Suppressor macrophage (primary cell): ENCODE results near the gene TRIO.
A peak's percentile ranks its signal among the peaks of the same experiment; 100 is the strongest.

Source experiments
- DNase-seq, 4 experiments: peaks; one replicate each; pipeline ENCODE4 v3.0.0-alpha.2; 2020 to 2022

The TRIO gene

GRCh38 chr5:14298126-14298847 is 155.1 kb downstream of the TRIO start:
- DNase-seq, result peak in 2 of 4 experiments; percentile 4 to 16

DNA sequence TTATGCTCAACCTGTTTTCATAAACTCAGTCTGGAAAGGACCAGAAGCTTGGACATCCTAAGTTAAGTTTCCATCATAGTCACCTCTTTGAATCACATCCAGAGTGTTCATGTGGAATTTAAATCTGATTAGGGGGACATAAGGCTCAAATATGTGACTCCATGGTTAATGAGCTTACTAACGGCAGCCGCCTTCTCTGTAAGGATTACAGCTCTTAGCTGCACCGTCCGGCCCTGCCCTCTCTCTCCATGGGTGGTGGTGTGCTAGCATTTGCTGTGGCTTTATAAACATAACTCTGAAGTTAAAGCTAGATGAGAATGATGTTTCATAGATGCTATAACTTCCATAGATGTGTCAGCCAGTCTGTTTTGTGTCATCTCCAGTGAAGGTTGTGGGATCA is 156.5 kb downstream of the TRIO start:
- no peak for DNase-seq

- DNase-seq, result no peak
Observed at GRCh38 chr5:14301186-14301585, 158.0 kb downstream of the TRIO start.

DNA sequence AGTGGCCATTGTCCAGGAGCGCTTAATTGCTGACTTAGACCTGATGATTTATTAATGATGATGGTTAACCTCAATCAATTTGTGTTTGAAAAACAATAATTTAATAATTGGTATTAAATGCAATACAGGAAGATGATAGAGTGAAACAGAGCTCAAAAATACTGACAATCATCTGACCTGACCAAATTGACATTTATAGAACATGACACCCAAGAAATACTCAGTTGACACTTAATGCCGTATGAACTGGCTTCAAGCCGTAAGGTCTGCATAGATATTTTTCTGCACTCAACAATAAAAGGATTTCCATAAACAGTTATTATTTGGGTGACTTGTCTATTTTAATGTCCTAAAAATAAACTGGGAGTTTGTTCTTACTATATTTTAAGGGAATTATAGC is 159.2 kb downstream of the TRIO start:
- no peak for DNase-seq

DNA sequence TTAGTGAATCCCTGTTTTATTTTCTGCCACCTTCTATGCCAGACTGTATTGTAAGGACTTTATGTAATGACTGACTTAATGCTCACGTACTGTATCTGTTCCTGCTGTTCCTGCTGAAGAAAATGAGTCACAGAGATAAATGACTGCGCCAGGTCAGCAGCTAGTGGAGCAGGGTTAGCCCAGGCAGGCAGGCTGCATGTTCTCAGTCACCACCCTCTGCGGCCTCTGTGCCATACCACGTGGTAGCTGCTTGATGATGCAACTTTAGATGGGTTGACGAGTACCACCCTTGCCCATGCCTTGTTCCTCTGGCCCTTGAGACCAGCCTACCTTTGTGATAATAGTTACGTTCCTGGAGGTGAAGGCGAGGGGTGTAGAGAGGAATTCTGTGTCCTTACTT is 161.9 kb downstream of the TRIO start:
- DNase-seq, result peak in 3 of 4 experiments; percentile 20 to 38 (median 32)

GRCh38 chr5:14306329-14306815 is 163.2 kb downstream of the TRIO start:
- DNase-seq, result no peak

GRCh38 chr5:14308384-14309154 is 165.4 kb downstream of the TRIO start:
- DNase-seq, result no peak

GRCh38 chr5:14309199-14309598 is 166.1 kb downstream of the TRIO start:
- DNase-seq, result no peak

DNA sequence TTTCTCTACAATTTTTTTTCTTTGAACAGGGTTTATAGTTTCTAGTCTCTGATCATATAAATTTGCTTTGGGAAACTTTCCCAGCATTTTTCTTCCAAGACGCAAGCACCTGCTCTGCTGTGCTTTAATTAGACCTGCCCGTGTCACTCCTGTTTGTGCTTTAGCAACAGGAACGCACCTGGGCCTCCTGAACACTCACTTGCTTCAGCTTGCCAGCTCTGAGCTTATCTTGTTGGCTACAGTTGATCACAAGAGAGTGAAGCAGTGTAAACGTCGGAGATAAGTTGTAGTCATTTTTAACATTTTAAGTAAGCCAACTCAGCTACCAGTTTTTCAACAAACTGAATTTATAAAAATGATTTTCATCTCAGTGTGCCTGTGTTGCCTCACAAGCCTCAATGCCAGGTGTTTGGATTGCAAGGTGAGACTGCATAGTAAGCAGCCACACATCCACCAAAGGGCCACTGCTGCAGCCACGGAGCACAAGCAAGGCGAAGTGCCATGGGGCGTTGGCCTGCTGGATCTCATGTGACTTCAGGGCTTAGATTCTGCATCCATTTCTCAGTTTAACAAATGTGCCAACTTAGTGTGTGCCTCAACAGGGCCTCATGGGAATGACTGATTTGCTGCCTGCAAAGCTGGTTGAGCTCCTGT is 166.9 kb downstream of the TRIO start:
- no peak for DNase-seq

GRCh38 chr5:14310901-14311300 is 167.8 kb downstream of the TRIO start:
- DNase-seq, result no peak

DNA sequence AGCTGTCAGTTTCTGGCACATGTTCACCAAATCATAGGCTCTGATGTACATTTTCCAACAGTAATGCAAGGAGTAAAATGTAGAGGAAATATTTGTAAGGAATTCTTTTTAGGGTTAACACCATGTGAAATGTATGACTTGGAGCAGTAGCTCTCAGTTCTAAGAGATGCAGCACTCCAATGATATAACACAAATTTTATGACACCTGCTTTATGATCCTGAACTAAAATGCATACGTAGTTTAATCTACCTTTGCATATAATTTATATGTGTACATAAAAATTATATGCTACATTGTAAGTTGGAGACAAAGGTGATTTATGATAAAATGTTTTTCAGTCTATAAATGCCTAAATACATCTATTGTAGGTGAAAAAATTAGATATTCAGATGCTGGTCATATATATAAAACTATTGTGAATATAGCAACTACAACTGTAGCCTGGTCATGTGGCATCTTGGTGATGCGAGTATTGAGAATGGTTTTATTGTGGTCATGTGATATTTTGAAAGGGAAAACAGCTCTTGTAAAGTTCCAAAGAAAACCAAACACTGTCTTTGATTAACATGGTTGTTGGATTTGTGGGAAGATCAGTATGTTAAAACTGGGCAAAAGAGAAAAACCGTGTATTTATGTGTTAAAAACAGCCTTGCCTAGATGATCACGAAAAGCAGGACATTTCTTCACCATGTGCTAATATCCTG is 171.0 kb downstream of the TRIO start:
- DNase-seq, result no peak

DNA sequence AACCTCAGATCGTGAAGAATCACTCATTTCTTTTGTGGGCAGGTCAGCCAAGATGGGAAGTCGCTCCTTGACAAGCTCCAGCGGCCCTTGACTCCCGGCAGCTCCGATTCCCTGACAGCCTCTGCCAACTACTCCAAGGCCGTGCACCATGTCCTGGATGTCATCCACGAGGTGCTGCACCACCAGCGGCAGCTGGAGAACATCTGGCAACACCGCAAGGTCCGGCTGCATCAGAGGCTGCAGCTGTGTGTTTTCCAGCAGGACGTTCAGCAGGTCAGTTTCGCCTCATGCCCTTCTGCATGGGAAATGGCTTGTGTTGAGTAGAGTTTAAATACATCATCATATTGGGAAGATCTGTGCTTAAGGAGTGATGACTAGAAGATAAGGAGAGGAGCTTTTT is 173.3 kb downstream of the TRIO start:
- DNase-seq, result no peak

- no peak for DNase-seq
Observed at GRCh38 chr5:14319102-14319501, 176.0 kb downstream of the TRIO start.

DNA sequence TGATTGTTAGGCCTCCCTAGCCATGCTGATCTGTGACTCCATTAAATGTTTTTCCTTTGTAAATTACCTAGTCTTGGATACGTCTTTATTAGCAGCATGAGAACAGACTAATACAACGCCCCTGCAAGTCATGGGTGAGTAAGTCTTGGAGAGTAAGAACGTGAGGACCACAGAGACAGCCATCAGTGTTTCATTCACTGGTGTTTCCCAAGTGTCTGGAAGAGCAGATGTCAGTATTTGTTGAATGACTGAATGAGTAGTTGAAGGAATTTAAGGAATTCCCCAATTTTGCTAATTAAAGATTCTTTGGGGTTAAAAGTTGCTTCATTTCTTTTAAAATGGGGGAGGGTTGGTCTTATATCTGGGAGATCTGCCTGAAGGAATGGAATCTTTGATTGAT is 178.8 kb downstream of the TRIO start:
- DNase-seq, result no peak

DNA sequence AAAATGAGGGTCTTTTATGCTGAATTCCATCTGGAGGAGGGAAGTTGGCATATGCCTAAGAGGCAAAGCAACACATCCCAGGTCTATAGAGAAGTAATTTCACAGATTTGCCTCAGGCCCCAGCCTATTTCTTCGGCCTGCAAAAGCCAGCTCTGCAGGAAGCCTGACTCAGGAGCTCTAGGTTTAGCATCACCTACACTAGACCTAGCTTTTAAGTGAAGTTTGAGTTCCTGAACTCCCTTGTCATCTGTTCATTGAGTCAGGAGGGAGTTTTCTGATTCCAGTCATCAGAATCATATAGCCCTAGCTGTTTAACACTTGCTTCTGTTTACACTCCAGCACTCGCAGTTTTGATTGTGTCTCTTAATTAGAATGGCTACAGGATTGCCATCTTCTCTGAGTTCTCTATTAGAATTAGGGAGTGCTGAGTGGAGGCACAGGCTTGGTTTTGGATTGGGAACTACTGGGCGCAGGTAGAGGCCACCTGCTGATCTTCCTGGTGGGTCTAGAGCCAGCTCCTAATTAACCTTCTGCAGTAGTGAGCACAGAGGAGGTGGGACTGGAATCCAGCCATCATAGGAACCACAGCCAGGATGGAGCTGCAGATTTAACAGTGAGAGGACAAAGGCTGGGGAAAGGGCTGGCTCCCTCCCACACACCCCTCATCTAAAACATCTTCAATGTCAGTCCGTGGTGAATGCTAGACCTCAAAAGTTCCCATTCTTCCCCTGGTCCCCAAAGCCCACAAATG is 179.5 kb downstream of the TRIO start:
- DNase-seq, result no peak

DNA sequence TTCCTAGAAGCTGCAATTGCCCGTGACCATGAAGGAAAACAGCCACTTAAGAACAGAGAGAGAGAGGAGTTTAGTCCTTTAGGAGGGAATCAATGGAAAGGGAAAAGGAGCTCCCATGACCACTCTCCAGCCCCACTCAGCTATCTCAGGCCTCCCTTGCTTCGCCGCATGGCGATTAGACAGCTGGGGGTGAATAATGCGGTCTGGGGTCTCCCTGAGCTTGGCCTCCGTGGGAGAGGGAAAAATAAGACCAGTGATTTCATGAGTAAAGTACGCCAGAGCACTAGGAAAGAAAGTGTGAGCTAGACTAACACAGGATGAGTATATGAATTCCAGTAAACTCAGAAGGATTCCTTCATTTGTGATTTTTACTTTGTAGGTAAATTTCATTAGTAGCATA is 180.3 kb downstream of the TRIO start:
- DNase-seq, result no peak

DNA sequence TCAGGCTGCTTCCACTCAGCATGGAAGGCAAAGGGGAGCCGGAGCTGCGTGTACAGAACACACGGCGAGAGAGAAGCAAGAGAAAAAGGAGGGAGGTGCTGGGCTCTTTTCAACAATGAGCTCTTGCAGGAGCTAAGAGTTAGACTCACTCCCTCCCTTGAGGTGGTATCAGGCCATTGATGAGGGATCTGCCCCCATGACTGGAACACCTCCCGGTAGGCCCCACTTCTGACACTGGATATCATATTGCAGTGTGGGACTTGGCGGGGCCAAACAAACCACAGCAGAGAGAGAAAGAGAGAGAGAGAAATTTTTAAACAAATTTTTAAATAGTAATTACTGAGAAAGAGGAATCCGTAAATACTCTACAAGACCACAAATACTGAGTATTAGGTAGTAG is 182.2 kb downstream of the TRIO start:
- DNase-seq, result no peak

GRCh38 chr5:14326035-14326903 is 183.1 kb downstream of the TRIO start:
- DNase-seq, result peak in 2 of 4 experiments; percentile 20 to 30

GRCh38 chr5:14327624-14328023 is 184.5 kb downstream of the TRIO start:
- DNase-seq, result no peak

- DNase-seq, result no peak
Observed at GRCh38 chr5:14328144-14328543, 185.0 kb downstream of the TRIO start.

GRCh38 chr5:14330291-14330690 is 187.1 kb downstream of the TRIO start:
- DNase-seq, result no peak
